K562 (cell line): ENCODE data around the gene RNF141. TPM values are rescaled to one million over a fixed set of nuclear protein-coding genes. Genes with fewer than 3 reads are reported as not detected.

ENCODE experiments used
- JUN ChIP-seq, 2 experiments: sonication (generic) in 1 of 2; formaldehyde crosslinking in 1 of 2; IDR thresholded peaks; 2 replicates each; pipeline versions ENCODE4 v1.6.1 to v1.8.0; 2012 to 2022; ENCODE audit warnings: borderline replicate concordance in 2 of 2, mild to moderate bottlenecking in 2 of 2, improper control_type of control experiment in 1 of 2, low read depth in 1 of 2, low read length in 1 of 2, missing genetic modification reagents in 1 of 2
- KAT7 ChIP-seq: sonication (generic); formaldehyde crosslinking; IDR thresholded peaks from 2 replicates; pipeline ENCODE4 v1.8.0; 2022; ENCODE audit warnings: missing genetic modification reagents, mild to moderate bottlenecking, borderline replicate concordance
- NRF1 ChIP-seq, 2 experiments: fragments of 450-650 bp; IDR thresholded peaks in 1 of 2; conservative IDR thresholded peaks in 1 of 2; 2 replicates each; pipeline ENCODE4 v1.6.1; 2014; ENCODE audit warnings: mild to moderate bottlenecking in 2 of 2
- SMARCE1 ChIP-seq: fragments of 450-650 bp; IDR thresholded peaks from 2 replicates; pipeline ENCODE4 v1.7.1; 2016; ENCODE audit warnings: mild to moderate bottlenecking
- SMC3 ChIP-seq: conservative IDR thresholded peaks from 2 replicates; pipeline ENCODE4 v1.6.1; 2011; ENCODE audit warnings: low read depth, low read length, improper control_type of control experiment; ENCODE audit not compliant: insufficient read depth
- polyA plus RNA-seq, 8 experiments: library from polyadenylated mRNA; depleted of rRNA in 4 of 8; stranded (reverse) in 5 of 8; unstranded in 3 of 8; fragments of >200 nt; fragmentation: Nextera tagmentation in 2 of 8; fragmentation: Illumina TruSeq in 1 of 8; extraction: Ambion mirVana in 2 of 8; extraction: Trizol in 1 of 8; gene quantifications; 2 replicates each; pipeline versions ENCODE4 v1.2.1 to v1.2.3, GENCODE V29; 2011 to 2014; ENCODE audit warnings: inconsistent platforms in 1 of 8, missing spikeins in 1 of 8
- total RNA-seq, 7 experiments: library from RNA; depleted of rRNA in 6 of 7; stranded (reverse); fragments of >200 nt in 6 of 7; fragmentation: Illumina TruSeq in 2 of 7; extraction: Trizol in 2 of 7; gene quantifications; 2 replicates each; pipeline versions ENCODE4 v1.2.1 to v1.2.3, GENCODE V29; 2011 to 2021; ENCODE audit warnings: low replicate concordance in 1 of 7
- TF ChIP-seq, protein P1 (sequence below): fragments of 250-450 bp; sonication (Bioruptor Pico); IDR thresholded peaks from 2 replicates; pipeline ENCODE4 v1.9.0; 2021; ENCODE audit warnings: mild to moderate bottlenecking, inconsistent platforms
- TF ChIP-seq, protein P2 (sequence below): sonication (generic); formaldehyde crosslinking; IDR thresholded peaks from 2 replicates; pipeline ENCODE4 v1.8.0; 2022; ENCODE audit warnings: mild to moderate bottlenecking, low read depth, missing genetic modification reagents
- TF ChIP-seq, protein P3 (sequence below), 2 experiments: IDR thresholded peaks in 1 of 2; conservative IDR thresholded peaks in 1 of 2; 2 replicates each; pipeline ENCODE4 v1.6.1; 2016; ENCODE audit warnings: low read depth in 2 of 2, mild to moderate bottlenecking in 1 of 2, missing compliant biosample characterization in 1 of 2, missing genetic modification characterization in 1 of 2, moderate library complexity in 1 of 2
- TF ChIP-seq, protein P4 (sequence below): fragments of 250-450 bp; sonication (Bioruptor Pico); IDR thresholded peaks from 2 replicates; pipeline ENCODE4 v1.5.0; 2022; ENCODE audit warnings: mild to moderate bottlenecking
- TF ChIP-seq, protein P5 (sequence below): fragments of 250-450 bp; sonication (Bioruptor Pico); IDR thresholded peaks from 2 replicates; pipeline ENCODE4 v1.4.0; 2020

RNF141 gene
- total and polyA plus RNA-seq, 9 of the 15 experiments (the other 6 are each of a cell fraction or from before 2014, with no cell fraction given) = 9.7 to 51.9 (median 18.9) TPM

DNA sequence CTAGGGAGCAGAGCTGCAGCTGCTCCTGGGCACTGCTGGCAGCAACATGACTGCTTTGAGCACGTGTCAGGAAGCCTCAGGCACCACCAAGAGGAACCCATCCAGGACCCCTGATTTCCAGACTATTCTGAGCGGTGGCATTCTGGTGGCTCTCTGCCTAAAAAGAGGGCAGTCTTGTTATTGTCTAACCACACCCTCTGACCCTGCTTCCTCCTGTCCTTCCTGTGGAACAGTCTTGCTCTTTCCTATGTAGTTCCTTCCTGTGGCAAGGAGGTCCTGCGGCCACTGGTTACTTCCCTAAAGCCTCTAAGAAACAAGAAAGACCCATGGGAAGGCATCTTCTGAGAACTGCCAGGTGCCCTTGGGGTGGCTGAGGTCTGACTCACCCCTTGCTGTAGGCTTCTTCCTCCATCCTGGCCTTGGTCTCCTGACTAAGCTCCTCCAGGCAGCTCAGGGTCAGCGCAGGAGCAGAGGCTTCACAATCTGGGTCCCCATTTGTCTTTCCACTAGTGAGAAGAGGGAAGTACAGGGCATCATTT is 40.6 kb upstream of the RNF141 start (continued):
- TF ChIP-seq, protein P1, sequence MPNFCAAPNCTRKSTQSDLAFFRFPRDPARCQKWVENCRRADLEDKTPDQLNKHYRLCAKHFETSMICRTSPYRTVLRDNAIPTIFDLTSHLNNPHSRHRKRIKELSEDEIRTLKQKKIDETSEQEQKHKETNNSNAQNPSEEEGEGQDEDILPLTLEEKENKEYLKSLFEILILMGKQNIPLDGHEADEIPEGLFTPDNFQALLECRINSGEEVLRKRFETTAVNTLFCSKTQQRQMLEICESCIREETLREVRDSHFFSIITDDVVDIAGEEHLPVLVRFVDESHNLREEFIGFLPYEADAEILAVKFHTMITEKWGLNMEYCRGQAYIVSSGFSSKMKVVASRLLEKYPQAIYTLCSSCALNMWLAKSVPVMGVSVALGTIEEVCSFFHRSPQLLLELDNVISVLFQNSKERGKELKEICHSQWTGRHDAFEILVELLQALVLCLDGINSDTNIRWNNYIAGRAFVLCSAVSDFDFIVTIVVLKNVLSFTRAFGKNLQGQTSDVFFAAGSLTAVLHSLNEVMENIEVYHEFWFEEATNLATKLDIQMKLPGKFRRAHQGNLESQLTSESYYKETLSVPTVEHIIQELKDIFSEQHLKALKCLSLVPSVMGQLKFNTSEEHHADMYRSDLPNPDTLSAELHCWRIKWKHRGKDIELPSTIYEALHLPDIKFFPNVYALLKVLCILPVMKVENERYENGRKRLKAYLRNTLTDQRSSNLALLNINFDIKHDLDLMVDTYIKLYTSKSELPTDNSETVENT (CRISPR knock-in tag) = no peak
- TF ChIP-seq, protein P2, sequence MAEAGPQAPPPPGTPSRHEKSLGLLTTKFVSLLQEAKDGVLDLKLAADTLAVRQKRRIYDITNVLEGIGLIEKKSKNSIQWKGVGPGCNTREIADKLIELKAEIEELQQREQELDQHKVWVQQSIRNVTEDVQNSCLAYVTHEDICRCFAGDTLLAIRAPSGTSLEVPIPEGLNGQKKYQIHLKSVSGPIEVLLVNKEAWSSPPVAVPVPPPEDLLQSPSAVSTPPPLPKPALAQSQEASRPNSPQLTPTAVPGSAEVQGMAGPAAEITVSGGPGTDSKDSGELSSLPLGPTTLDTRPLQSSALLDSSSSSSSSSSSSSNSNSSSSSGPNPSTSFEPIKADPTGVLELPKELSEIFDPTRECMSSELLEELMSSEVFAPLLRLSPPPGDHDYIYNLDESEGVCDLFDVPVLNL (CRISPR knock-in tag) = no peak
- TF ChIP-seq, protein P3, sequence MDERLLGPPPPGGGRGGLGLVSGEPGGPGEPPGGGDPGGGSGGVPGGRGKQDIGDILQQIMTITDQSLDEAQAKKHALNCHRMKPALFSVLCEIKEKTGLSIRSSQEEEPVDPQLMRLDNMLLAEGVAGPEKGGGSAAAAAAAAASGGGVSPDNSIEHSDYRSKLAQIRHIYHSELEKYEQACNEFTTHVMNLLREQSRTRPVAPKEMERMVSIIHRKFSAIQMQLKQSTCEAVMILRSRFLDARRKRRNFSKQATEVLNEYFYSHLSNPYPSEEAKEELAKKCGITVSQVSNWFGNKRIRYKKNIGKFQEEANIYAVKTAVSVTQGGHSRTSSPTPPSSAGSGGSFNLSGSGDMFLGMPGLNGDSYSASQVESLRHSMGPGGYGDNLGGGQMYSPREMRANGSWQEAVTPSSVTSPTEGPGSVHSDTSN (CRISPR knock-in tag; IDR thresholded peaks at IDR 0.05; ENCODE audit: low read depth) = no peak
- TF ChIP-seq, protein P3 (tag; conservative IDR thresholded peaks at IDR 0.05; ENCODE audit: low read depth) = no peak
- TF ChIP-seq, protein P4, sequence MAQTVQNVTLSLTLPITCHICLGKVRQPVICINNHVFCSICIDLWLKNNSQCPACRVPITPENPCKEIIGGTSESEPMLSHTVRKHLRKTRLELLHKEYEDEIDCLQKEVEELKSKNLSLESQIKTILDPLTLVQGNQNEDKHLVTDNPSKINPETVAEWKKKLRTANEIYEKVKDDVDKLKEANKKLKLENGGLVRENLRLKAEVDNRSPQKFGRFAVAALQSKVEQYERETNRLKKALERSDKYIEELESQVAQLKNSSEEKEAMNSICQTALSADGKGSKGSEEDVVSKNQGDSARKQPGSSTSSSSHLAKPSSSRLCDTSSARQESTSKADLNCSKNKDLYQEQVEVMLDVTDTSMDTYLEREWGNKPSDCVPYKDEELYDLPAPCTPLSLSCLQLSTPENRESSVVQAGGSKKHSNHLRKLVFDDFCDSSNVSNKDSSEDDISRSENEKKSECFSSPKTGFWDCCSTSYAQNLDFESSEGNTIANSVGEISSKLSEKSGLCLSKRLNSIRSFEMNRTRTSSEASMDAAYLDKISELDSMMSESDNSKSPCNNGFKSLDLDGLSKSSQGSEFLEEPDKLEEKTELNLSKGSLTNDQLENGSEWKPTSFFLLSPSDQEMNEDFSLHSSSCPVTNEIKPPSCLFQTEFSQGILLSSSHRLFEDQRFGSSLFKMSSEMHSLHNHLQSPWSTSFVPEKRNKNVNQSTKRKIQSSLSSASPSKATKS = no peak
- no peak for TF ChIP-seq SMC3
- TF ChIP-seq JUN (IDR thresholded peaks at IDR 0.05; ENCODE audit: borderline replicate concordance, low read depth, low read length) = peak; percentile 52; the same call in 1 of the 2 replicates
- no peak for TF ChIP-seq JUN (CRISPR knock-in tag; IDR thresholded peaks at IDR 0.05; ENCODE audit: borderline replicate concordance)
- peak; percentile 32; the same call in 1 of the 2 replicates for TF ChIP-seq SMARCE1
- TF ChIP-seq, protein P5, sequence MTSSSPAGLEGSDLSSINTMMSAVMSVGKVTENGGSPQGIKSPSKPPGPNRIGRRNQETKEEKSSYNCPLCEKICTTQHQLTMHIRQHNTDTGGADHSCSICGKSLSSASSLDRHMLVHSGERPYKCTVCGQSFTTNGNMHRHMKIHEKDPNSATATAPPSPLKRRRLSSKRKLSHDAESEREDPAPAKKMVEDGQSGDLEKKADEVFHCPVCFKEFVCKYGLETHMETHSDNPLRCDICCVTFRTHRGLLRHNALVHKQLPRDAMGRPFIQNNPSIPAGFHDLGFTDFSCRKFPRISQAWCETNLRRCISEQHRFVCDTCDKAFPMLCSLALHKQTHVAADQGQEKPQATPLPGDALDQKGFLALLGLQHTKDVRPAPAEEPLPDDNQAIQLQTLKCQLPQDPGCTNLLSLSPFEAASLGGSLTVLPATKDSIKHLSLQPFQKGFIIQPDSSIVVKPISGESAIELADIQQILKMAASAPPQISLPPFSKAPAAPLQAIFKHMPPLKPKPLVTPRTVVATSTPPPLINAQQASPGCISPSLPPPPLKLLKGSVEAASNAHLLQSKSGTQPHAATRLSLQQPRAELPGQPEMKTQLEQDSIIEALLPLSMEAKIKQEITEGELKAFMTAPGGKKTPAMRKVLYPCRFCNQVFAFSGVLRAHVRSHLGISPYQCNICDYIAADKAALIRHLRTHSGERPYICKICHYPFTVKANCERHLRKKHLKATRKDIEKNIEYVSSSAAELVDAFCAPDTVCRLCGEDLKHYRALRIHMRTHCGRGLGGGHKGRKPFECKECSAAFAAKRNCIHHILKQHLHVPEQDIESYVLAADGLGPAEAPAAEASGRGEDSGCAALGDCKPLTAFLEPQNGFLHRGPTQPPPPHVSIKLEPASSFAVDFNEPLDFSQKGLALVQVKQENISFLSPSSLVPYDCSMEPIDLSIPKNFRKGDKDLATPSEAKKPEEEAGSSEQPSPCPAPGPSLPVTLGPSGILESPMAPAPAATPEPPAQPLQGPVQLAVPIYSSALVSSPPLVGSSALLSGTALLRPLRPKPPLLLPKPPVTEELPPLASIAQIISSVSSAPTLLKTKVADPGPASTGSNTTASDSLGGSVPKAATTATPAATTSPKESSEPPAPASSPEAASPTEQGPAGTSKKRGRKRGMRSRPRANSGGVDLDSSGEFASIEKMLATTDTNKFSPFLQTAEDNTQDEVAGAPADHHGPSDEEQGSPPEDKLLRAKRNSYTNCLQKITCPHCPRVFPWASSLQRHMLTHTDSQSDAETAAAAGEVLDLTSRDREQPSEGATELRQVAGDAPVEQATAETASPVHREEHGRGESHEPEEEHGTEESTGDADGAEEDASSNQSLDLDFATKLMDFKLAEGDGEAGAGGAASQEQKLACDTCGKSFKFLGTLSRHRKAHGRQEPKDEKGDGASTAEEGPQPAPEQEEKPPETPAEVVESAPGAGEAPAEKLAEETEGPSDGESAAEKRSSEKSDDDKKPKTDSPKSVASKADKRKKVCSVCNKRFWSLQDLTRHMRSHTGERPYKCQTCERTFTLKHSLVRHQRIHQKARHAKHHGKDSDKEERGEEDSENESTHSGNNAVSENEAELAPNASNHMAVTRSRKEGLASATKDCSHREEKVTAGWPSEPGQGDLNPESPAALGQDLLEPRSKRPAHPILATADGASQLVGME = 0 out of 2 replicates have a peak, but pooled peaks have one; percentile 33
- TF ChIP-seq NRF1 (conservative IDR thresholded peaks at IDR 0.05 in 1 of 2, IDR thresholded peaks at IDR 0.05 in 1 of 2) = peak in 1 of 2 experiments; percentile 33; a peak in 2 of 4 replicates
- peak; percentile 44; the same call in 1 of the 2 replicates for TF ChIP-seq KAT7 (CRISPR knock-in tag)
